HepG2 (cell line): ENCODE data around the gene GALNT5. TPM values are rescaled to one million over a fixed set of nuclear protein-coding genes. Genes with fewer than 3 reads are reported as not detected.

Experiments used
- ATAC-seq: fragments of 200-7000 bp; cut with Tn5 transposase; 3 replicates; pipeline ENCODE4 v1.9.1; 2020; ENCODE audit warnings: mild to moderate bottlenecking, moderate library complexity
- BruUV-seq: library from RNA; stranded (reverse); fragments of 400-500 nt; replicated peaks from 2 replicates; lab custom pipeline; 2021; lab: Mats Ljungman, UMichigan
- CTCF ChIA-PET: fragments of 300-600 bp; formaldehyde crosslinking; extraction: SDS; loops from one replicate; lab custom pipeline; 2021; ENCODE audit warnings: low total read pairs, inconsistent platforms, low intra/inter-chr PET ratio; lab: Yijun Ruan, JAX
- POLR2A ChIA-PET: fragments of 350-600 bp; sonication (Branson Sonifier 250); formaldehyde crosslinking; loops from one replicate; lab custom pipeline; 2020; ENCODE audit warnings: antibody characterized with exemption, inconsistent platforms; lab: Yijun Ruan, JAX
- DNase-seq: peaks from one replicate; pipeline ENCODE4 v3.0.0-alpha.2; 2015; ENCODE audit warnings: low spot score
- FAIRE-seq: peaks from 3 replicates; lab custom pipeline; 2011; peaks lifted over from hg19 to GRCh38; lab: Jason Lieb, UNC
- H2AFZ ChIP-seq: one replicate; pipeline ENCODE4 v1.6.1; 2011; ENCODE audit warnings: low read length, inconsistent platforms
- H3K27ac ChIP-seq: fragments of 300-600 bp; 3 replicates; pipeline ENCODE4 v1.8.0; 2011; ENCODE audit warnings: mixed run types, mild to moderate bottlenecking, mixed read lengths, low read length, inconsistent platforms; ENCODE audit not compliant: insufficient read depth; ENCODE audit errors: extremely low read length
- H3K27me3 ChIP-seq, 2 experiments: fragments of 200-600 bp in 1 of 2; 2 replicates in 1 of 2; 3 replicates in 1 of 2; pipeline versions ENCODE4 v1.6.0 to v1.8.0; 2011; ENCODE audit warnings: low read length in 2 of 2, mild to moderate bottlenecking in 2 of 2, moderate library complexity in 2 of 2, inconsistent platforms in 1 of 2; ENCODE audit not compliant: insufficient read depth in 2 of 2, control insufficient read depth in 1 of 2
- H3K36me3 ChIP-seq, 2 experiments: fragments of 200-600 bp in 1 of 2; replicated peaks in 1 of 2; 2 replicates in 1 of 2; 3 replicates in 1 of 2; pipeline versions ENCODE4 v1.5.1 to v1.8.0; 2011; ENCODE audit warnings: low read length in 2 of 2, inconsistent platforms in 1 of 2; ENCODE audit not compliant: insufficient read depth in 2 of 2, control insufficient read depth in 1 of 2
- H3K4me1 ChIP-seq: 2 replicates; pipeline ENCODE4 v1.5.1; 2012; ENCODE audit warnings: low read length, inconsistent platforms; ENCODE audit not compliant: insufficient read depth
- H3K4me2 ChIP-seq: 2 replicates; pipeline ENCODE4 v1.6.0; 2011; ENCODE audit warnings: low read depth, low read length, inconsistent platforms
- H3K4me3 ChIP-seq, 3 experiments: fragments of 200-600 bp in 1 of 3; sonication (generic), shearing (Covaris generic) in 1 of 3; replicated peaks in 1 of 3; 2 replicates each; pipeline ENCODE4 v1.5.1; 2011 to 2016; ENCODE audit warnings: low read length in 3 of 3, inconsistent platforms in 2 of 3, low read depth in 2 of 3, mild to moderate bottlenecking in 2 of 3, control low read depth in 1 of 3, mixed read lengths in 1 of 3; ENCODE audit not compliant: insufficient read depth in 1 of 3
- H3K79me2 ChIP-seq: one replicate; pipeline ENCODE4 v1.6.1; 2011; ENCODE audit warnings: low read length, inconsistent platforms; ENCODE audit not compliant: insufficient read depth
- H3K9ac ChIP-seq: 2 replicates; pipeline ENCODE4 v1.6.0; 2011; ENCODE audit warnings: mild to moderate bottlenecking, low read depth, low read length, inconsistent platforms; ENCODE audit not compliant: insufficient read depth
- H3K9me3 ChIP-seq: 2 replicates; pipeline ENCODE4 v1.5.1; 2012; ENCODE audit warnings: mild to moderate bottlenecking, low read length
- H4K20me1 ChIP-seq: 2 replicates; pipeline ENCODE4 v1.6.0; 2011; ENCODE audit warnings: inconsistent platforms, mild to moderate bottlenecking, low read length, moderate library complexity; ENCODE audit not compliant: insufficient read depth
- DMAP1 ChIP-seq: IDR thresholded peaks from 2 replicates; pipeline ENCODE4 v1.6.1; 2016
- EHMT2 ChIP-seq: fragments of 200-600 bp; sonication (generic); IDR thresholded peaks from 2 replicates; pipeline ENCODE4 v1.7.0; 2017; ENCODE audit warnings: antibody characterized with exemption, low read depth, low read length, borderline replicate concordance
- FOXC1 ChIP-seq: sonication (generic); formaldehyde crosslinking; IDR thresholded peaks from 2 replicates; pipeline ENCODE4 v1.8.0; 2022; ENCODE audit warnings: mild to moderate bottlenecking, missing genetic modification reagents, borderline replicate concordance
- KDM1A ChIP-seq: IDR thresholded peaks from 2 replicates; pipeline ENCODE4 v1.6.1; 2016; ENCODE audit warnings: missing compliant biosample characterization
- NKX3-1 ChIP-seq: sonication (generic); formaldehyde crosslinking; IDR thresholded peaks from 2 replicates; pipeline ENCODE4 v1.5.0; 2020; ENCODE audit warnings: missing genetic modification reagents
- PAX8 ChIP-seq: sonication (generic); formaldehyde crosslinking; IDR thresholded peaks from 2 replicates; pipeline ENCODE4 v1.8.0; 2022; ENCODE audit warnings: mild to moderate bottlenecking, missing genetic modification reagents, borderline replicate concordance
- PCBP1 ChIP-seq: fragments of 200-400 bp; formaldehyde crosslinking; IDR thresholded peaks from 2 replicates; pipeline ENCODE4 v1.6.1; 2017; ENCODE audit warnings: mild to moderate bottlenecking, low read depth, low read length, borderline replicate concordance
- SIN3A ChIP-seq: IDR thresholded peaks from 2 replicates; pipeline ENCODE4 v1.6.1; 2011; ENCODE audit warnings: low read depth, mild to moderate bottlenecking, control low read depth, low read length, borderline replicate concordance
- SRY ChIP-seq: sonication (generic); formaldehyde crosslinking; IDR thresholded peaks from 2 replicates; pipeline ENCODE4 v1.8.0; 2022; ENCODE audit warnings: mild to moderate bottlenecking, missing genetic modification reagents
- TBL1XR1 ChIP-seq: fragments of 150-350 bp; IDR thresholded peaks from 2 replicates; pipeline ENCODE4 v1.6.1; 2014; ENCODE audit warnings: borderline replicate concordance, low read length; ENCODE audit not compliant: partially characterized antibody
- ZNF234 ChIP-seq: sonication (generic); formaldehyde crosslinking; conservative IDR thresholded peaks from 2 replicates; pipeline ENCODE4 v1.5.1; 2020; ENCODE audit warnings: mild to moderate bottlenecking, missing genetic modification reagents
- ZNF30 ChIP-seq: sonication (generic); formaldehyde crosslinking; IDR thresholded peaks from 2 replicates; pipeline ENCODE4 v1.5.0; 2020; ENCODE audit warnings: mild to moderate bottlenecking, missing genetic modification reagents
- ZNF460 ChIP-seq: sonication (generic); formaldehyde crosslinking; IDR thresholded peaks from 2 replicates; pipeline ENCODE4 v1.5.1; 2020; ENCODE audit warnings: missing genetic modification reagents, mild to moderate bottlenecking, borderline replicate concordance
- ZNF569 ChIP-seq: sonication (generic); formaldehyde crosslinking; IDR thresholded peaks from 2 replicates; pipeline ENCODE4 v1.5.0; 2020; ENCODE audit warnings: mild to moderate bottlenecking, missing genetic modification reagents, moderate library complexity, borderline replicate concordance
- WGBS: methylation state at CpG from one replicate; pipeline ENCODE4 v1.1.6; 2017; ENCODE audit warnings: low lambda C conversion rate; 5-methylcytosine and 5-hydroxymethylcytosine counted together
- in situ Hi-C: cut with HindIII; loops from 2 replicates; pipeline ENCODE4 v1.10.0; 2017; ENCODE audit warnings: low pct_unique_long_range_greater_than_20kb; ENCODE audit not compliant: extremely low pct_ligation_motif_present
- intact Hi-C: fragments of 100-400 bp; cut with micrococcal nuclease; formaldehyde crosslinking; loops from one replicate; pipeline ENCODE4 v1.10.0; 2022; ENCODE audit not compliant: unreplicated experiment
- polyA plus RNA-seq, 8 experiments: library from polyadenylated mRNA; depleted of rRNA in 3 of 8; stranded (reverse) in 7 of 8; unstranded in 1 of 8; fragments of >200 nt; fragmentation: Illumina TruSeq in 4 of 8; extraction: Trizol in 4 of 8; gene quantifications; 2 replicates each; pipeline versions ENCODE4 v1.2.1 to v1.2.3, GENCODE V29; 2011 to 2016; ENCODE audit warnings: low read depth in 4 of 8, missing spikeins in 1 of 8, mixed read lengths in 1 of 8; ENCODE audit not compliant: insufficient read depth in 1 of 8
- total RNA-seq, 5 experiments: library from RNA; depleted of rRNA; stranded (reverse); fragments of >200 nt; fragmentation: Illumina TruSeq; extraction: Trizol; gene quantifications; 2 replicates each; pipeline ENCODE4 v1.2.3, GENCODE V29; 2016; ENCODE audit warnings: low read depth in 1 of 5
- TF ChIP-seq, protein P1 (sequence below): sonication (generic); formaldehyde crosslinking; IDR thresholded peaks from 2 replicates; pipeline ENCODE4 v1.4.0; 2020; ENCODE audit warnings: mild to moderate bottlenecking, missing genetic modification reagents

Gene GALNT5
- total and polyA plus RNA-seq, 2 of the 13 experiments (the other 11 are each of a cell fraction or from before 2014, with no cell fraction given): not detected

DNA sequence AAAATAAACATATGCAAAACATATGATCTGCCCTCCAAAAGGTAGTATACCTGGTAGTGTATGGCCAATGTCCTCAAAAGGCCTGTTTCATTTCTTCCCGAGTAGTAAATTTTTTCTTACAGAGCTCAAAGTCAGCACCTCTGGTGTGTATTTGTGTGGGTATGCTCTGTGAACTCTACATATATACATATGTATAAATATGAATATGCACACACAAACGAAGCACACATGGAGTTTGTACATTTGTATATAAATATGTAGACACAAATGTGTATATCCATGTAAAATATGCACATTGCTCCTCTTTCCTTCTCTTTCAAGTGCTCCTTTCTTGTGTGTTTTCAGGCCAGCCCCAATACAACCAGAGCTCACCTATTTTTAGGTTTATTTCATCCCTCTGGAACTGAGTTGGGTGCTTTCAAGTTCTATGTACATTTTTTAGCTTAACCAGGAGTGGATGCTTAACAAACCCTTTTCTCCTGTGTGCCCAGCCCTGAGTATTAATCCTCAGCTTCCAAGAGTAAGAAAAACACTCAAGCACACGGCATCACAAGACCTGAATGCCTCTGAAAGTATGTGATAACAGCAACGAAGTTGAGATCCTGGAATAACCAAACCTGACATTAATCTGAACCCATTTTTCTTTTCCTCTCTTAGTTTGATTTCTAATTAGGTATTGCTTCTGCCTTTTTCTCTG lies 12.2 kb upstream of the GALNT5 start:
- no peak for DNase-seq
- no peak overlapping the region for H2AFZ ChIP-seq
- H3K4me1 ChIP-seq: no peaks in the 10 kb centered on the region
- intact Hi-C loops (no loop called here), in situ Hi-C loops (no loop called here)
- H3K4me2 ChIP-seq: no peak overlapping the region
- no peak overlapping the region for H3K4me3 ChIP-seq
- H3K27ac ChIP-seq: no peak overlapping the region
- H3K79me2 ChIP-seq: no peaks in the 10 kb centered on the region
- no peak overlapping the region for H3K9ac ChIP-seq
- no peak for FAIRE-seq
- BruUV-seq: no TSS peak
- POLR2A ChIA-PET: no interaction called here
- H4K20me1 ChIP-seq: no peaks in the 10 kb centered on the region
- H3K36me3 ChIP-seq: no peaks in the 10 kb centered on the region
- no peaks in the 10 kb centered on the region for H3K9me3 ChIP-seq
- 10% methylated on average over 4 of the region's 4 CpGs for WGBS
- no peak for TF ChIP-seq ZNF234 (CRISPR knock-in tag)
- TF ChIP-seq, protein P1, sequence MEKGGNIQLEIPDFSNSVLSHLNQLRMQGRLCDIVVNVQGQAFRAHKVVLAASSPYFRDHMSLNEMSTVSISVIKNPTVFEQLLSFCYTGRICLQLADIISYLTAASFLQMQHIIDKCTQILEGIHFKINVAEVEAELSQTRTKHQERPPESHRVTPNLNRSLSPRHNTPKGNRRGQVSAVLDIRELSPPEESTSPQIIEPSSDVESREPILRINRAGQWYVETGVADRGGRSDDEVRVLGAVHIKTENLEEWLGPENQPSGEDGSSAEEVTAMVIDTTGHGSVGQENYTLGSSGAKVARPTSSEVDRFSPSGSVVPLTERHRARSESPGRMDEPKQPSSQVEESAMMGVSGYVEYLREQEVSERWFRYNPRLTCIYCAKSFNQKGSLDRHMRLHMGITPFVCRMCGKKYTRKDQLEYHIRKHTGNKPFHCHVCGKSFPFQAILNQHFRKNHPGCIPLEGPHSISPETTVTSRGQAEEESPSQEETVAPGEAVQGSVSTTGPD (CRISPR knock-in tag): no peak
- no peak for TF ChIP-seq SIN3A
- no peak for TF ChIP-seq EHMT2
- TF ChIP-seq KDM1A (CRISPR knock-in tag): no peak
- no peak for TF ChIP-seq ZNF460 (CRISPR knock-in tag)
- TF ChIP-seq DMAP1 (CRISPR knock-in tag): no peak
- no peak for TF ChIP-seq ZNF569 (CRISPR knock-in tag)
- TF ChIP-seq NKX3-1 (CRISPR knock-in tag): no peak
- TF ChIP-seq FOXC1 (CRISPR knock-in tag): no peak
- TF ChIP-seq ZNF30 (CRISPR knock-in tag): no peak
- TF ChIP-seq SRY: no peak
- no peak for TF ChIP-seq TBL1XR1
- no peak for TF ChIP-seq PAX8
- no peak for TF ChIP-seq PCBP1
- H3K27me3 ChIP-seq: no peaks in the 10 kb centered on the region
- ATAC-seq: no peak
- CTCF ChIA-PET: no interaction called here
